Activated CD8-positive, alpha-beta T cell treated with anti-CD3 and anti-CD28 coated beads, Interleukin-2, amount 10 ng/mL, durations not matched to agents 7 days and 5 days (primary cell): Measurements from ENCODE around the gene PARD3B. TPM values are rescaled to one million over a fixed set of nuclear protein-coding genes. Genes with fewer than 3 reads are reported as not detected.

ENCODE experiments used
- ATAC-seq: fragments of 150-1000 bp; cut with Tn5 transposase; one replicate; pipeline ENCODE4 v1.10.0; 2021; ENCODE audit warnings: moderate library complexity
- CTCF ChIA-PET: fragments of 350-600 bp; sonication (Branson Sonifier 250); formaldehyde crosslinking; loops from one replicate; lab custom pipeline; 2021; ENCODE audit warnings: antibody characterized with exemption; lab: Charles Lee
- POLR2A ChIA-PET: fragments of 350-600 bp; sonication (Branson Sonifier 250); formaldehyde crosslinking; loops from one replicate; lab custom pipeline; 2021; ENCODE audit warnings: antibody characterized with exemption; lab: Charles Lee
- DNase-seq: peaks from one replicate; pipeline ENCODE4 v3.0.0-alpha.2; 2020
- H3K27ac Mint-ChIP-seq: one replicate; pipeline ENCODE4 v1.8.0; 2021; ENCODE audit warnings: mild to moderate bottlenecking, mixed read lengths
- H3K27me3 Mint-ChIP-seq: one replicate; pipeline ENCODE4 v1.8.0; 2021; ENCODE audit warnings: low read depth, mixed read lengths
- H3K36me3 Mint-ChIP-seq: one replicate; pipeline ENCODE4 v1.8.0; 2021; ENCODE audit warnings: low read depth, mixed read lengths
- H3K4me1 Mint-ChIP-seq: one replicate; pipeline ENCODE4 v1.8.0; 2021; ENCODE audit warnings: low read depth, mixed read lengths
- H3K4me3 Mint-ChIP-seq: one replicate; pipeline ENCODE4 v1.8.0; 2021; ENCODE audit warnings: mild to moderate bottlenecking, mixed read lengths
- H3K9me3 Mint-ChIP-seq: one replicate; pipeline ENCODE4 v1.8.0; 2022; ENCODE audit warnings: mixed read lengths; ENCODE audit not compliant: insufficient read depth
- total RNA-seq, 2 experiments: library from RNA; stranded (reverse); gene quantifications; one replicate each; pipeline ENCODE4 v1.2.3, GENCODE V29; 2021

Gene PARD3B
- total RNA-seq, 2 experiments from 2014 or later, result 0.76 to 1.0 TPM

DNA sequence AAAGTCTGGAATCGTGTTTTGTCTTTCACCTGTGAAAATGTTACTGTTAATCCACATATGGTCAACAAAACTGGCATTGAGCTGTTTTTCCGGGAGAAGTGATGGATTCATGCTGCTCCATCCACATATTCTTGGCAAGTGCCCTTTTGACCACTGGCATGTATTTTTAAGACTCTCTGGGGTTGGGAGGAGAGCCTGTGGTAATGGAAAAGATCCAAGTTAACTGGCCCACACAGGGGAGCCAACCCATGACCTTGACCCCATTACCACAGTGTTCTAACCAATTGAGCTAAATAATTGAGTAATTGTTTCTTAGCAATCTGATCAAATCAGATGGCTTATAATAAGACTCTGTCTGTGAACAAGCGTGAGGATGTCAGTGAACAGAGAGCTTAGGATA is 840.8 kb downstream of the PARD3B start:
- Mint-ChIP-seq H3K9me3 (no peaks in the 10 kb centered on the region), H3K4me3 (no peak overlapping the region), H3K27me3 (peaks cover 8% of the 10 kb centered on the region), H3K4me1 (no peaks in the 10 kb centered on the region), H3K36me3 (no peaks in the 10 kb centered on the region), H3K27ac (no peak overlapping the region)
- DNase-seq (no peak), ATAC-seq (no peak)
- POLR2A ChIA-PET, result no interaction called here
- CTCF ChIA-PET, result no interaction called here

GRCh38 chr2:205387350-205388055 is 842.2 kb downstream of the PARD3B start:
- peaks cover 4% of the 10 kb centered on the region for H3K27me3 Mint-ChIP-seq
- H3K36me3 Mint-ChIP-seq, result no peaks in the 10 kb centered on the region
- H3K4me3 Mint-ChIP-seq, result no peak overlapping the region
- no peak overlapping the region for H3K27ac Mint-ChIP-seq
- H3K9me3 Mint-ChIP-seq, result no peaks in the 10 kb centered on the region
- no peaks in the 10 kb centered on the region for H3K4me1 Mint-ChIP-seq
- CTCF ChIA-PET, result no interaction called here
- POLR2A ChIA-PET, result no interaction called here
- ATAC-seq, result no peak
- DNase-seq, result no peak

DNA sequence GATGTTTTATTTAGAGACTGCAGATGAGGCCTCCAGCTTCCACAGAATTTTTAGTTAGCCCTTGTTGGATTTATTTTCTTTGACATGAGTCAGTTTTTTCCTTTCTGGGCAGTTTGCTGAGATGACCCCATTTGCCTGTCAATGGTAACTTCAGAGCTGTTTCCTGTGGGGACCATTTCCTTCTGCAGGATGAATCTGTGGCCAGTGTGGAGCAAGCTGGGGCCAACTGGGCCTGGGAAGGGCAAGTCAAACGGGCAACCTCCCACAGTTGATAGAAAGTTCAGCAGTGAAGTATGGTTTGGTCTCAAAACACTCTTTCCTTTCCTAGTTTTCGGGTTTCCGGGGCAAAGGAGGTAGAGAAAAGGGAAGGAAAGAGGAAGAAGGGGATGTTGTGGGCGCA is 845.6 kb downstream of the PARD3B start:
- ChIA-PET POLR2A (no interaction called here), CTCF (no interaction called here)
- ATAC-seq (no peak), DNase-seq (no peak)
- Mint-ChIP-seq H3K9me3 (no peaks in the 10 kb centered on the region), H3K4me1 (no peaks in the 10 kb centered on the region), H3K4me3 (no peak overlapping the region), H3K36me3 (no peaks in the 10 kb centered on the region), H3K27ac (no peak overlapping the region), H3K27me3 (peaks cover 4% of the 10 kb centered on the region)

DNA sequence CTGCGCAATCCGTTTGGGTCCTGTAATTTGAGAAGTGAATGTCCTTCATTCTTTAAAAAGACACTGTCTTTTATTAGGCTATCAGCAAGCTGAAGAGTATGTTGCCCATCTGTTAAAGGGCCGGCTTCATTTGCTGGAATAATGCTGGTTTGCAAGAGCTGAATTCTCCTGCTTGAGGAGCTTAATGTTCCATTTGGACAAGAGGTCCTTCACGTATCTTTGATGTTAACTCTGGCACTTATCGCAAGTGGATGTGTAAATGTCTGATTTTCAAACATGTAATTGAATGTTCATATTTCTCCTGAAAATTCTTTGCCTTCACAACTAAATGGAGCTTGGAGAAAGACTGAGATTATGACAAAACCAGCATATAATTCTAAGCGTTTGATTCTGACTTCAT is 856.2 kb downstream of the PARD3B start:
- POLR2A ChIA-PET, result no interaction called here
- Mint-ChIP-seq H3K4me1 (no peaks in the 10 kb centered on the region), H3K27me3 (peaks cover 8% of the 10 kb centered on the region), H3K4me3 (no peak overlapping the region), H3K9me3 (no peaks in the 10 kb centered on the region), H3K36me3 (no peaks in the 10 kb centered on the region), H3K27ac (no peak overlapping the region)
- ATAC-seq, result no peak
- CTCF ChIA-PET, result no interaction called here
- no peak for DNase-seq

GRCh38 chr2:205402011-205402410 is 856.7 kb downstream of the PARD3B start:
- H3K4me3 Mint-ChIP-seq, result no peak overlapping the region
- ChIA-PET POLR2A (interaction anchor here (0.9 kb wide), 1 partner anchor 38 kb away, joined by 3 read pairs; no protein-coding TSS in a partner anchor), CTCF (interaction anchor here (0.6 kb wide), 1 partner anchor 747 kb away, joined by 3 read pairs; no protein-coding TSS in a partner anchor)
- DNase-seq (no peak), ATAC-seq (no peak)
- no peaks in the 10 kb centered on the region for H3K36me3 Mint-ChIP-seq
- H3K9me3 Mint-ChIP-seq, result no peaks in the 10 kb centered on the region
- no peak overlapping the region for H3K27ac Mint-ChIP-seq
- H3K27me3 Mint-ChIP-seq, result peaks cover 8% of the 10 kb centered on the region
- H3K4me1 Mint-ChIP-seq, result no peaks in the 10 kb centered on the region

DNA sequence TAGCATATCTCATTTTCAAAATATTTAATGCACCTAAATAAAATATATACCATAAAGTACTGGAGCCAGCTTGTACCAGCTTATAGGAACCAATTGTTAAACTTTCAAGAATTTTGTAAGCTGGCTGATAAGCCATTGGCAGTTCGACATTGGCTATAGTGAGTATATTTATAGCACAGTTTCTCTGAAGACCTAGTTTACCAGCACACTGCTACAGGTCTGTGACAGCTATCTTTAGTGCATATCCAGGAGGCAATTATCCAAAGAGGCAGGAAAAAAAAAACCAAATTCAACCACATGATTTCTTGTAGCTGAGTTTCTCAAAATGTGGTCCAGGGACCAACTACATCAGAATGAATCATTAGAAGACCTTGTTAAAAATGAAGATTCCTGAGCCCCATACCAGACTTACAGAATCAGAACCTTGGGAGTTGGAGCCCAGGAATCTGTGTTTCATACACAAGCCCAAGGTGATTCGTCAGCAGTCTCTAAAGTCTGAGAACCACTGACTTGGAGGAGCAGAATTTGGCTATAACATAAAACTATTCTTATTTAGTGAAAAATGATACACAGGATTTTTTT is 858.1 kb downstream of the PARD3B start:
- Mint-ChIP-seq H3K36me3 (no peaks in the 10 kb centered on the region), H3K4me1 (no peaks in the 10 kb centered on the region), H3K4me3 (no peak overlapping the region), H3K9me3 (no peaks in the 10 kb centered on the region), H3K27me3 (peaks cover 12% of the 10 kb centered on the region), H3K27ac (no peak overlapping the region)
- DNase-seq (no peak), ATAC-seq (no peak)
- POLR2A ChIA-PET, result no interaction called here
- CTCF ChIA-PET, result no interaction called here

DNA sequence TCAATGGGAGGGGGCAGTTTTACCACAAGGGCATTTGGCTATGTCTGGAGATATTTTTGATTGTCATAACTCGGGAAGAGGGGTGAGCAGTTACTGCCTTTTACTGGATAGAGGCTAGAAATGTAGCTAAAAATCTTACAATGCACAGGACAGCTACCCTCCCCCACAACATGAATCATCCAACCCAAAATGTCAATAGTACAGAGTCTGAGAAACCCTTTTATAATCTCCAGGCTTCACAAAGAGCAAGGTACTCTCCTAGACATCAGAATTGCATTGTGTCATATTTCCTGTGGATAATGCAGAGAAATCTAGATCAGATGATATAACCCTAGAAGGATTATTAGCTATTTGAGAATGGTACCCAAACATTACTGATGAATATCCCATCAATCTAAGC is 859.9 kb downstream of the PARD3B start:
- ATAC-seq (no peak), DNase-seq (no peak)
- Mint-ChIP-seq H3K4me3 (no peak overlapping the region), H3K27ac (no peak overlapping the region), H3K9me3 (no peaks in the 10 kb centered on the region), H3K27me3 (peaks cover 12% of the 10 kb centered on the region), H3K4me1 (no peaks in the 10 kb centered on the region), H3K36me3 (no peaks in the 10 kb centered on the region)
- CTCF ChIA-PET, result interaction anchor here (1.1 kb wide), 1 partner anchor 1081 kb away, joined by 3 read pairs; no protein-coding TSS in a partner anchor
- POLR2A ChIA-PET, result no interaction called here

DNA sequence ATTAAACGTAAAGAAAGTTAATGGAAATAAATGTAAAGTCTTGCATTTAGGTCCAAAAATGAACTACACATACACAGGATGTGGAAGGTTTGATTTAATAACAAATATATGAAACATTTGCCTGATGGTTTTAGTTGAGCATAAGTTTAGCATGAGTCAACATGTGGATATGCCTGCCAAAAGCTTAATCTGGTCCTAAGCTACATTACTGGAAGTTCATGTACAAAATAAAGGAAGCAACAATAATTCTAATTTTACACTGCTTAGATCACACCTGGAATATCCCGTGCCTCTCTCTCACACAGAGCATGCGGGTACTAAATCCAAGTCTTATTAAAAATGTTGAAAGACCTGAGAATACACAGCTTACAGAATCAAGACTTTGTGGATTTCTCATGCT is 860.5 kb downstream of the PARD3B start:
- Mint-ChIP-seq H3K27ac (no peak overlapping the region), H3K4me3 (no peak overlapping the region), H3K36me3 (no peaks in the 10 kb centered on the region), H3K9me3 (no peaks in the 10 kb centered on the region), H3K27me3 (peaks cover 12% of the 10 kb centered on the region), H3K4me1 (no peaks in the 10 kb centered on the region)
- ChIA-PET POLR2A (interaction anchor here (0.6 kb wide), 1 partner anchor 134 kb away, joined by 6 read pairs; no protein-coding TSS in a partner anchor), CTCF (interaction anchor here (1.1 kb wide), 1 partner anchor 1082 kb away, joined by 3 read pairs; no protein-coding TSS in a partner anchor)
- no peak for ATAC-seq
- no peak for DNase-seq

DNA sequence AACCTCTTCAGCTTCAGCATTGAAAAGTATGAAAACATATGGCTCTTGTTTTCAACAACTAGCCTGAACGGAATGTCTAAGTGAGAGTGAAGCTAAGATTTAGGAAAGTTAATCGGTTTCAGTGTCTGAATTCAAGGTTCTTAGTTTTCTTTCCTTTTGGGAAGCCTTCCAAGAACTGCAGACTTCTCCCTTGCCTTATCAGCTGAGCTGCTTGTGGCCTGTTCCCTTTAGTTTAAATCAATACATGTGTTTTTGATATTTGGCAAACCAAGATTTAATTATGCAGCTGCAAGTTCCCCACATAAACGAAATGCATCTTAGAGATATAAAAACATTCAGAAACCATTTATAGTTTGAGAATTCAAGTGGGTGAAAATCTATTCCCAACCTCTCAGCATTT is 862.7 kb downstream of the PARD3B start:
- CTCF ChIA-PET, result no interaction called here

GRCh38 chr2:205408696-205409095 is 863.4 kb downstream of the PARD3B start:
- H3K9me3 Mint-ChIP-seq, result no peaks in the 10 kb centered on the region
- CTCF ChIA-PET, result no interaction called here
- ATAC-seq (no peak), DNase-seq (no peak)
- no peak overlapping the region for H3K27ac Mint-ChIP-seq
- no peaks in the 10 kb centered on the region for H3K4me1 Mint-ChIP-seq
- no peak overlapping the region for H3K4me3 Mint-ChIP-seq
- no peaks in the 10 kb centered on the region for H3K36me3 Mint-ChIP-seq
- H3K27me3 Mint-ChIP-seq, result peaks cover 7% of the 10 kb centered on the region
- POLR2A ChIA-PET, result no interaction called here

More for the DNA sequence above, 862.7 kb downstream of the PARD3B start:
- no peak overlapping the region for H3K27ac Mint-ChIP-seq
- no peaks in the 10 kb centered on the region for H3K9me3 Mint-ChIP-seq
- no peaks in the 10 kb centered on the region for H3K36me3 Mint-ChIP-seq
- POLR2A ChIA-PET, result no interaction called here
- no peaks in the 10 kb centered on the region for H3K4me1 Mint-ChIP-seq
- peaks cover 4% of the 10 kb centered on the region for H3K27me3 Mint-ChIP-seq
- ATAC-seq (no peak), DNase-seq (no peak)
- no peak overlapping the region for H3K4me3 Mint-ChIP-seq

- Mint-ChIP-seq H3K4me3 (no peak overlapping the region), H3K36me3 (no peaks in the 10 kb centered on the region), H3K9me3 (no peaks in the 10 kb centered on the region), H3K27ac (no peak overlapping the region), H3K4me1 (no peaks in the 10 kb centered on the region), H3K27me3 (peaks cover 10% of the 10 kb centered on the region)
- DNase-seq (no peak), ATAC-seq (no peak)
- ChIA-PET CTCF (interaction anchor here (1.0 kb wide), 1 partner anchor 266 kb away, joined by 3 read pairs; no protein-coding TSS in a partner anchor), POLR2A (no interaction called here)
These were observed 864.1 kb downstream of the PARD3B start for GRCh38 chr2:205409411-205409810.

GRCh38 chr2:205411558-205411957 is 866.3 kb downstream of the PARD3B start:
- no peak for DNase-seq
- POLR2A ChIA-PET, result no interaction called here
- Mint-ChIP-seq H3K4me3 (no peak overlapping the region), H3K27me3 (peaks cover 10% of the 10 kb centered on the region), H3K9me3 (no peaks in the 10 kb centered on the region), H3K36me3 (no peaks in the 10 kb centered on the region), H3K4me1 (no peaks in the 10 kb centered on the region), H3K27ac (no peak overlapping the region)
- CTCF ChIA-PET, result no interaction called here
- ATAC-seq, result no peak
